ENCODE measurements around the gene KRT6B. TPM values are rescaled to one million over a fixed set of nuclear protein-coding genes. Genes with fewer than 3 reads are reported as not detected.

Gene KRT6B
- total RNA-seq, 4 donors from 2014 or later: not detected

- no peak overlapping the region for H3K4me3 ChIP-seq
- no peak for TF ChIP-seq CTCF (IDR thresholded peaks at IDR 0.05 in 4 of 5, conservative IDR thresholded peaks at IDR 0.05 in 1 of 5)
- no peak for TF ChIP-seq POLR2A (IDR thresholded peaks at IDR 0.05)
- no peak overlapping the region for H3K27ac ChIP-seq
- peaks cover 0 to 10% (median 2%) of the 10 kb centered on the region in 3 donors for H3K27me3 ChIP-seq
- H3K36me3 ChIP-seq: no peaks in the 10 kb centered on the region
- intact Hi-C loops (cut with DNase I; ENCODE audit: low total_unique reads) (no loop called here), in situ Hi-C loops (cut with MboI; ENCODE audit: low sequenced_read_pairs in 4 of 4) (no loop called here)
- no peaks in the 10 kb centered on the region for H3K9me3 ChIP-seq
- no peaks in the 10 kb centered on the region for H3K4me1 ChIP-seq
- DNase-seq: no peak
- ATAC-seq: no peak
These were observed 48.4 kb downstream of the KRT6B start for GRCh38 chr12:52403561-52403960.

- in situ Hi-C loops (cut with MboI; ENCODE audit: low sequenced_read_pairs in 4 of 4): no loop called here
- DNase-seq (no peak), ATAC-seq (no peak)
- Histone ChIP-seq H3K27me3 (peaks cover 0 to 10% (median 2%) of the 10 kb centered on the region in 3 donors), H3K4me3 (no peak overlapping the region), H3K4me1 (no peaks in the 10 kb centered on the region), H3K27ac (no peak overlapping the region), H3K9me3 (no peaks in the 10 kb centered on the region), H3K36me3 (no peaks in the 10 kb centered on the region)
- TF ChIP-seq POLR2A (IDR thresholded peaks at IDR 0.05) (no peak), CTCF (IDR thresholded peaks at IDR 0.05 in 4 of 5, conservative IDR thresholded peaks at IDR 0.05 in 1 of 5) (no peak)
- intact Hi-C loops (cut with DNase I; ENCODE audit: low total_unique reads): no loop called here
These were observed 48.9 kb downstream of the KRT6B start for GRCh38 chr12:52402873-52403540.

- no peak for DNase-seq
- TF ChIP-seq POLR2A (IDR thresholded peaks at IDR 0.05) (no peak), CTCF (IDR thresholded peaks at IDR 0.05 in 4 of 5, conservative IDR thresholded peaks at IDR 0.05 in 1 of 5) (no peak)
- peaks cover 0 to 10% (median 6%) of the 10 kb centered on the region in 3 donors for H3K27me3 ChIP-seq
- H3K27ac ChIP-seq: no peak overlapping the region
- H3K36me3 ChIP-seq: no peaks in the 10 kb centered on the region
- no peak overlapping the region for H3K4me3 ChIP-seq
- H3K9me3 ChIP-seq: no peaks in the 10 kb centered on the region
- in situ Hi-C loops (cut with MboI; ENCODE audit: low sequenced_read_pairs in 4 of 4): no loop called here
- ATAC-seq: no peak
- intact Hi-C loops (cut with DNase I; ENCODE audit: low total_unique reads): no loop called here
- H3K4me1 ChIP-seq: no peaks in the 10 kb centered on the region
These were observed 49.6 kb downstream of the KRT6B start for GRCh38 chr12:52402377-52402776.

- Histone ChIP-seq H3K9me3 (no peaks in the 10 kb centered on the region), H3K27me3 (peaks cover 0 to 10% (median 9%) of the 10 kb centered on the region in 3 donors), H3K4me1 (no peaks in the 10 kb centered on the region), H3K4me3 (no peak overlapping the region), H3K36me3 (no peaks in the 10 kb centered on the region), H3K27ac (no peak overlapping the region)
- in situ Hi-C loops (cut with MboI; ENCODE audit: low sequenced_read_pairs in 4 of 4): no loop called here
- intact Hi-C loops (cut with DNase I; ENCODE audit: low total_unique reads): no loop called here
- DNase-seq (no peak), ATAC-seq (no peak)
- no peak for TF ChIP-seq POLR2A (IDR thresholded peaks at IDR 0.05)
- TF ChIP-seq CTCF (IDR thresholded peaks at IDR 0.05 in 4 of 5, conservative IDR thresholded peaks at IDR 0.05 in 1 of 5): no peak
These were observed 50.0 kb downstream of the KRT6B start for GRCh38 chr12:52401926-52402325.

- no peak overlapping the region for H3K27ac ChIP-seq
- no peak for DNase-seq
- no peaks in the 10 kb centered on the region for H3K36me3 ChIP-seq
- TF ChIP-seq CTCF (IDR thresholded peaks at IDR 0.05 in 4 of 5, conservative IDR thresholded peaks at IDR 0.05 in 1 of 5) (no peak), POLR2A (IDR thresholded peaks at IDR 0.05) (no peak)
- intact Hi-C loops (cut with DNase I; ENCODE audit: low total_unique reads) (no loop called here), in situ Hi-C loops (cut with MboI; ENCODE audit: low sequenced_read_pairs in 4 of 4) (no loop called here)
- no peaks in the 10 kb centered on the region for H3K9me3 ChIP-seq
- no peak for ATAC-seq
- no peak overlapping the region for H3K4me3 ChIP-seq
- H3K27me3 ChIP-seq: peaks cover 0 to 12% (median 10%) of the 10 kb centered on the region in 3 donors
- H3K4me1 ChIP-seq: no peaks in the 10 kb centered on the region
These were observed 50.4 kb downstream of the KRT6B start for GRCh38 chr12:52401526-52401925.

Measured in gastrocnemius medialis (tissue), 4 donors.